ENCODE results near the gene PRDM12.

Gene PRDM12

DNA sequence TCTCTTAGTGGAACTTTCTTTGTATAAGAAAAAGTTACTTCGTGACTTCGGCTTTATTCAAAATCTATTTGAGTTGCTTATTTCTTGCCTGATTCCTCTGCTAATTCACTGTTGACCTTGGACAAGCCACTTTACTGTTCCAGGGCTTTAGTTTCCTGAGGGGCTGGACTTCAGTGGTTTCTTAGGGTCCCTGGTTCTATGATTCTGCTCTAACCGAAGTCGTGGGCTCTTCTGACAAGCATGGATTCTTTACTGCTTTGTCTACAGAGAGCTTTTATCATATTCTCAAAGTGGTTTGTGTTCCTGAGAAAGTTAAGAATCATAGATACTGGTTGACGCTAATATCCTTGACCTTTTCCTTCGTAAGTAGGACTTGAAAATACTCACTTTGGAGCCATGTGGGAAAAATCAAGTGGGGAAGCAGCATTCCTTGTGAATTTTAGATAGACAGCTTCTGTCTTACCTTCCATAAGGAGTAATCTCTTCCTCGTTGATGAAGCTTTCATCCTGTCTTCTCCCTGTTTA is 50.3 kb downstream of the PRDM12 start:
- DNase-seq (ENCODE audit: low read depth in 4 of 4, low spot score in 1 of 4): no peak

DNA sequence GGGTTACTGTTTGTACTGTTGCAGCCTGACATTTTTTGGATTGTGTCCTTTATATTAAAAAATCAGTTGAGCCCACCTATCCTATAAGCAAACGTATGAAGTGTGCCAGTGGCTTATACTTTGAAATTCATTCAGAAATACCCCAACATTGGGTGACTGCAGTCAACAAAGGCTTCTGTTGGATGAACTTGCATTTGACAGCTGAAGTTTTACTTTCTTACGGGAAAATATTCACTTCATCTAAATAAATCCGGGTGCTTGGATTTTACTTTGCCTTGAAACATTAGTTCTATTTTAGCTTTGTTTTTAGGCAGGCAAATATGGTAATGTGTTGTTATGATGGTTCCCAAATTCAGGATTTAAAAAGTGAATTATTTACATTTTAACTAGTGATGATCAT is 50.9 kb downstream of the PRDM12 start:
- DNase-seq (ENCODE audit: low read depth in 4 of 4, low spot score in 1 of 4): no peak

DNA sequence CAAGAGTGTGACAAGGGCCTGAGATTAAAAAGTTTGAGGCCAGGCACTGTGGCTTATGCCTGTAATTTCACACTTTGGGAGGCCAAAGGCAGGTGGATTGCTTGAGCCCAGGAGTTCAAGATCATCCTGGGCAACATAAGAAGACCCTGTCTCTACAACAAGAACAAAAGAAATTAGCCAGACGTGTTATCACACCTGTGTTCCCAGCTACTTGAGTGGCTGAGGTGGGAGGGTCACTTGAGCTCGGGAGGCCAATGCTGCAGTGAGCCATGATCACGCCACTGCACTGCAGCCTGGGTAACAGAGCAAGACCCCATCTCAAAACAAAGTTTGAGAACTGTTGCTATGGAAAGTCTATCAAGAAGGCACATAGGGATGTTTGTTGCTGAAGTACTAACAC is 54.2 kb downstream of the PRDM12 start:
- DNase-seq (ENCODE audit: low read depth in 4 of 4, low spot score in 1 of 4): no peak

DNA sequence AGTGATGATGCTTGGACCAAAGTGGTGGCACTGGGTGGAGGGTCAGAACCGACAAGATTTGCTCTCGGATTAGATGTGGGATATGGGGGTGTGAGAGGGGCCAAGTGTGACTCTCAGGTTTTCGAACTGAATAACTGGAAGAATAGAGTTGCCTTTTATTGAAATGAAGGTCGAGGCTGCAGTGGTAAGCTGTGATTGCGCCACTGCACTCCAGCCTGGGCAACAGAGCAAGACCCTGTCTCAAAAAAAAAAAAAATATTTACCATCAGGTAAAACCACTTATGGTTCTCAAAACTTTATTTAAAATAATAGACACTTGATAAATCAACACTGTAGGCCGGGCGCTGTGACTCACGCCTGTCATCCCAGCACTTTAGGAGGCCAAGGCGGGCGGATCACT is 56.4 kb downstream of the PRDM12 start:
- DNase-seq (ENCODE audit: low read depth in 4 of 4, low spot score in 1 of 4): no peak

DNA sequence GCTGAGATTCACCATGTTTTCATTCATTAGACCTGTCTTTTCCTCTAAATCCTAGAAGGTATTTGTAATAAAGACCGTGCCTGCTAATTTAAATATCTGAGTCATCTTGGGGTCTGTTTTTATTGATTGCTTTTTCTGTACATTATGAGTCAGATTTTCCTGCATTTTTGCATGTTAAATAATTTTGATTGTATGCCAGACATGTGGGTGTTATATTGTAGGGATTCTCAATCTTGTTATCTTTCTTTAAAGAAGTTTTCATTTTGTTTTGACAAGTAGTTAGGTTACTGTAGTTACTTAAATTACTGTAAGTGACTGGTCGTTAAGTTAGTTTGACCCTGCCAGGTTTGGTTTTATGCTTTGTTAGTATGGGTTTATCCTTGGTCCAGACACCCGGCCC is 64.3 kb downstream of the PRDM12 start:
- DNase-seq (ENCODE audit: low read depth in 4 of 4, low spot score in 1 of 4): no peak

DNA sequence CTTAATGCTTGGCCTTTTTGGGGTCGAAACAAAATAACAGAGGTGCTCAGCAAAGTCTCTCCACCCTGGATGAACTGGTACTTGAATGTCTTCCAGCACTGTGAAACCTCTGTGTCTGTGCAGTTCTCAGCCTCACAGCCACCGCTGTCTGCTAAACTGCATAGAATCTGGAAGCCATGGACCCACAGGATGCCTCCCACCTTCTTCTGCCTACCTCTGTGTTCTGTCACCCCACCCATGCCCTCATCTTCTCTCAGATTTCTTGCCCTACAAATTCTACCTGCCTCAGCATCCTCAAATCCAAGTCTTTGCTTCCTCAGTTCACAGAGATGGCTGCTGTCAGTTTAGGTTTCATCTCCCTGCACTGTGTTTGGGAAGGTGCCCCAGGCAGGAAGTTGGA is 64.8 kb downstream of the PRDM12 start:
- DNase-seq (ENCODE audit: low read depth in 4 of 4, low spot score in 1 of 4): no peak

DNA sequence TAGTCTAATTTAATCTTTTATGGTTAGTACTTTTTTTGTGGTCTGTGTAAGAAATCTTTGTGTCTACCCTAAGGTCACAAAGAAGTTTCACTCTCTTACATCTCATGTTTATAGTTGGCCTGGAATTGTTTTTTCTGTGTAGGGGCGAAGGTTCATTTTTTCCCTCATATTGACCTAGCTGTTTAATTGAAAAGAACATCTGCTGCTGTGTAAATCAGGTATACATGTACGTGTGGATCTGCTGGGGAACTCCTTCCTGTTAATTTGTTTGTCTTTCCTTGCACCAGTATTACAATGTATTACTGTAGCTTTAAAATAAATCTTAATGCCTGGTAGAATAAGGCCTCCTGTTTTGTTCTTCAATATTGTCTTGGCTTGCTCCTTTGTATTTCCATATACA is 67.0 kb downstream of the PRDM12 start:
- DNase-seq (ENCODE audit: low read depth in 4 of 4, low spot score in 1 of 4): no peak

DNA sequence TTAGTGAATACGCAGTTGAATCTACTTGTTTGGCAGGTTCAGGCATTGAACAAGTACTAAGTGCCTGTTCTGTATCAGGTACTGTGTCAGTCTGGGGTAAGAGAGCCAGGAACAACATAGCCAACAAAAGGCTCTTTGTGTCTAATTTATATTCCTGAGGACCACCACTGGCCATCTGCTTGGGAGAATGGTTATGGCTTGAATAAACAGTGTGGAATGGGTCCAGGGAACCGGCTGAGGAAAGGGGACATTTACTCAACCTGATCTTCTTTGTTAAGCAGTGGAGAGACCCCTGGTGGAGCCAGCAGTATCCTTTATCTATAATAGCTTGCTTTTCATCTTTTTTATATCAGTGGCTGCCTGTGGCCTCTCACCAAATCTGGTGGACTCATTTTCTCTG is 67.7 kb downstream of the PRDM12 start:
- no peak for DNase-seq (ENCODE audit: low read depth in 4 of 4, low spot score in 1 of 4)

Measured in stimulated activated CD4-positive, alpha-beta T cell treated with anti-CD3 and anti-CD28 coated beads, Interleukin-1b, Interleukin-23, amount 100 ng/mL, for 24 hours (primary cell).